HEK293 (cell line): Measurements from ENCODE around the gene CLASP1.

Source experiments
- CTCF ChIA-PET: fragments of 350-600 bp; formaldehyde crosslinking; extraction: SDS; loops from one replicate; lab custom pipeline; 2021; ENCODE audit warnings: antibody characterized with exemption; lab: Yijun Ruan, JAX
- POLR2A ChIA-PET: fragments of 300-600 bp; formaldehyde crosslinking; extraction: SDS; loops from one replicate; lab custom pipeline; 2020; ENCODE audit warnings: antibody characterized with exemption, inconsistent platforms; lab: Yijun Ruan, JAX
- H3K27ac ChIP-seq: fragments of 200-500 bp; sonication (Bioruptor generic); 2 replicates; pipeline ENCODE4 v1.5.1; 2014; ENCODE audit warnings: low read depth, low read length, control low read depth, inconsistent platforms; ENCODE audit errors: extremely low read depth
- H3K36me3 ChIP-seq, 2 experiments: fragments of 200-500 bp in 1 of 2; sonication (Bioruptor generic) in 1 of 2; 1 replicate in 1 of 2; 2 replicates in 1 of 2; pipeline ENCODE4 v1.5.1; 2014 to 2017; ENCODE audit warnings: inconsistent platforms in 2 of 2, low read length in 2 of 2; ENCODE audit not compliant: control insufficient read depth in 2 of 2, insufficient read depth in 1 of 2
- H3K4me1 ChIP-seq: fragments of 200-500 bp; sonication (Bioruptor generic); 2 replicates; pipeline ENCODE4 v1.5.1; 2014; ENCODE audit warnings: mild to moderate bottlenecking, low read length, inconsistent platforms; ENCODE audit not compliant: control insufficient read depth, insufficient read depth
- H3K4me3 ChIP-seq: 2 replicates; pipeline ENCODE4 v1.5.1; 2011; ENCODE audit warnings: low read depth, mild to moderate bottlenecking, control low read depth, low read length, moderate library complexity
- H3K9me3 ChIP-seq: fragments of 200-500 bp; sonication (Bioruptor generic); 2 replicates; pipeline ENCODE4 v1.5.1; 2014; ENCODE audit warnings: low read depth, low read length, inconsistent platforms; ENCODE audit not compliant: control insufficient read depth, insufficient read depth
- GLI4 ChIP-seq: fragments of 450-650 bp; formaldehyde crosslinking; IDR thresholded peaks from 2 replicates; pipeline ENCODE4 v1.5.1; 2016; ENCODE audit warnings: missing biosample characterization, missing genetic modification characterization
- PRDM1 ChIP-seq: fragments of 450-650 bp; formaldehyde crosslinking; IDR thresholded peaks from 2 replicates; pipeline ENCODE4; 2016; ENCODE audit warnings: missing biosample characterization, missing genetic modification characterization
- ZEB2 ChIP-seq: fragments of 450-650 bp; formaldehyde crosslinking; IDR thresholded peaks from 2 replicates; pipeline ENCODE4 v1.5.1; 2016; ENCODE audit warnings: missing biosample characterization, missing genetic modification characterization
- ZNF132 ChIP-seq: fragments of 450-650 bp; formaldehyde crosslinking; IDR thresholded peaks from 2 replicates; pipeline ENCODE4 v1.5.1; 2017; ENCODE audit warnings: missing biosample characterization, missing genetic modification characterization, borderline replicate concordance
- ZNF157 ChIP-seq: fragments of 450-650 bp; formaldehyde crosslinking; IDR thresholded peaks from 2 replicates; pipeline ENCODE4 v1.5.1; 2016; ENCODE audit warnings: missing biosample characterization, missing genetic modification characterization
- ZNF174 ChIP-seq: fragments of 450-650 bp; formaldehyde crosslinking; IDR thresholded peaks from 2 replicates; pipeline ENCODE4 v1.5.0; 2017; ENCODE audit warnings: missing biosample characterization, mild to moderate bottlenecking, missing genetic modification characterization
- ZNF248 ChIP-seq: fragments of 450-650 bp; formaldehyde crosslinking; IDR thresholded peaks from 2 replicates; pipeline ENCODE4 v1.5.1; 2017; ENCODE audit warnings: missing biosample characterization, missing genetic modification characterization
- ZNF426 ChIP-seq: fragments of 450-650 bp; formaldehyde crosslinking; IDR thresholded peaks from 2 replicates; pipeline ENCODE4 v1.5.1; 2017; ENCODE audit warnings: missing biosample characterization, missing genetic modification characterization, mild to moderate bottlenecking, inconsistent platforms, moderate library complexity
- ZNF48 ChIP-seq: fragments of 450-650 bp; formaldehyde crosslinking; IDR thresholded peaks from 2 replicates; pipeline ENCODE4 v1.5.1; 2016; ENCODE audit warnings: missing biosample characterization, missing genetic modification characterization
- ZNF510 ChIP-seq: fragments of 450-650 bp; formaldehyde crosslinking; IDR thresholded peaks from 2 replicates; pipeline ENCODE4 v1.5.1; 2018; ENCODE audit warnings: mild to moderate bottlenecking, missing genetic modification characterization, missing biosample characterization; ENCODE audit not compliant: insufficient replicate concordance
- ZNF521 ChIP-seq: fragments of 450-650 bp; formaldehyde crosslinking; IDR thresholded peaks from 2 replicates; pipeline ENCODE4 v1.5.1; 2017; ENCODE audit warnings: missing biosample characterization, mild to moderate bottlenecking, missing genetic modification characterization
- ZNF629 ChIP-seq: fragments of 450-650 bp; formaldehyde crosslinking; IDR thresholded peaks from 2 replicates; pipeline ENCODE4 v1.5.1; 2017; ENCODE audit warnings: missing biosample characterization, missing genetic modification characterization
- ZNF785 ChIP-seq: fragments of 450-650 bp; formaldehyde crosslinking; IDR thresholded peaks from 2 replicates; pipeline ENCODE4 v1.5.1; 2016; ENCODE audit warnings: missing biosample characterization, missing genetic modification characterization
- ZNF830 ChIP-seq: fragments of 450-650 bp; IDR thresholded peaks from 2 replicates; pipeline ENCODE4 v1.5.0; 2018; ENCODE audit warnings: missing biosample characterization, missing genetic modification characterization, low read depth, mild to moderate bottlenecking, moderate library complexity
- ZNF843 ChIP-seq: fragments of 450-650 bp; formaldehyde crosslinking; IDR thresholded peaks from 2 replicates; pipeline ENCODE4 v1.5.1; 2016; ENCODE audit warnings: missing biosample characterization, missing genetic modification characterization
- ZXDB ChIP-seq: fragments of 450-650 bp; formaldehyde crosslinking; IDR thresholded peaks from 2 replicates; pipeline ENCODE4 v1.5.1; 2016; ENCODE audit warnings: missing biosample characterization, missing genetic modification characterization
- TF ChIP-seq, protein P1 (sequence below): fragments of 450-650 bp; formaldehyde crosslinking; IDR thresholded peaks from 2 replicates; pipeline ENCODE4 v1.5.1; 2017; ENCODE audit warnings: missing biosample characterization, missing genetic modification characterization
- TF ChIP-seq, protein P2 (sequence below): fragments of 450-650 bp; formaldehyde crosslinking; IDR thresholded peaks from 2 replicates; pipeline ENCODE4 v1.5.1; 2016; ENCODE audit warnings: missing biosample characterization, missing genetic modification characterization
- TF ChIP-seq, protein P3 (sequence below): fragments of 450-650 bp; formaldehyde crosslinking; IDR thresholded peaks from 2 replicates; pipeline ENCODE4 v1.5.1; 2016; ENCODE audit warnings: missing biosample characterization, missing genetic modification characterization
- TF ChIP-seq, protein P4 (sequence below): fragments of 450-650 bp; formaldehyde crosslinking; optimal IDR thresholded peaks from 2 replicates; pipeline ENCODE3; 2016; ENCODE audit warnings: missing biosample characterization, mild to moderate bottlenecking, missing genetic modification characterization
- TF ChIP-seq, protein P5 (sequence below): fragments of 450-650 bp; formaldehyde crosslinking; IDR thresholded peaks from 2 replicates; pipeline ENCODE4 v1.5.1; 2016; ENCODE audit warnings: missing biosample characterization, missing genetic modification characterization
- TF ChIP-seq, protein P6 (sequence below): fragments of 450-650 bp; formaldehyde crosslinking; IDR thresholded peaks from 2 replicates; pipeline ENCODE4 v1.5.1; 2016; ENCODE audit warnings: missing biosample characterization, missing genetic modification characterization
- TF ChIP-seq, protein P7 (sequence below): fragments of 450-650 bp; formaldehyde crosslinking; IDR thresholded peaks from 2 replicates; pipeline ENCODE4 v1.5.1; 2017; ENCODE audit warnings: missing biosample characterization, missing genetic modification characterization

Gene CLASP1

DNA sequence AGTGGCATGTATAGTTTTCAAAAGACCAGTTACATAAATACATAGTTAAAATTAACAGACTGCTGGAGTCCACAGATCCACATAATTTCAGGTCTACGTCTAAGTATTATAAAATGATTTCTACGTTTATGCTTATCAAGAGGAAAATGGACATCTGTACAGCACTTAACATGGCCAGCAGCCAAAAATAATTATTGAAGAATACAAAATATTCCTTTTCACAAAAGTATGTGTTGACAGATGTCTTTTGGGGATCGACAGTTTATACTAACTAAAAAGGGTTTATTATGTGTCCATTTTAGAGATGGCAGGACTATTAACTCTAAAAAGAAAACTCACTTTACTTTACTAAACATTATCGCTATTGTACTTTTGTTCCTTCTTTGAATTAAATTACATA is 231.4 kb downstream of the CLASP1 start (continued):
- TF ChIP-seq, protein P1, sequence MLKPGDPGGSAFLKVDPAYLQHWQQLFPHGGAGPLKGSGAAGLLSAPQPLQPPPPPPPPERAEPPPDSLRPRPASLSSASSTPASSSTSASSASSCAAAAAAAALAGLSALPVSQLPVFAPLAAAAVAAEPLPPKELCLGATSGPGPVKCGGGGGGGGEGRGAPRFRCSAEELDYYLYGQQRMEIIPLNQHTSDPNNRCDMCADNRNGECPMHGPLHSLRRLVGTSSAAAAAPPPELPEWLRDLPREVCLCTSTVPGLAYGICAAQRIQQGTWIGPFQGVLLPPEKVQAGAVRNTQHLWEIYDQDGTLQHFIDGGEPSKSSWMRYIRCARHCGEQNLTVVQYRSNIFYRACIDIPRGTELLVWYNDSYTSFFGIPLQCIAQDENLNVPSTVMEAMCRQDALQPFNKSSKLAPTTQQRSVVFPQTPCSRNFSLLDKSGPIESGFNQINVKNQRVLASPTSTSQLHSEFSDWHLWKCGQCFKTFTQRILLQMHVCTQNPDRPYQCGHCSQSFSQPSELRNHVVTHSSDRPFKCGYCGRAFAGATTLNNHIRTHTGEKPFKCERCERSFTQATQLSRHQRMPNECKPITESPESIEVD, result no peak
- TF ChIP-seq ZNF629 (tag by site-specific recombination), result no peak
- TF ChIP-seq ZNF48, result no peak
- TF ChIP-seq ZNF510 (tag by site-specific recombination), result no peak
- no peak for TF ChIP-seq ZNF843 (tag by site-specific recombination)
- no peak for TF ChIP-seq ZNF521 (tag by site-specific recombination)
- no peak for TF ChIP-seq GLI4
- no peak for TF ChIP-seq ZEB2 (tag by site-specific recombination)

DNA sequence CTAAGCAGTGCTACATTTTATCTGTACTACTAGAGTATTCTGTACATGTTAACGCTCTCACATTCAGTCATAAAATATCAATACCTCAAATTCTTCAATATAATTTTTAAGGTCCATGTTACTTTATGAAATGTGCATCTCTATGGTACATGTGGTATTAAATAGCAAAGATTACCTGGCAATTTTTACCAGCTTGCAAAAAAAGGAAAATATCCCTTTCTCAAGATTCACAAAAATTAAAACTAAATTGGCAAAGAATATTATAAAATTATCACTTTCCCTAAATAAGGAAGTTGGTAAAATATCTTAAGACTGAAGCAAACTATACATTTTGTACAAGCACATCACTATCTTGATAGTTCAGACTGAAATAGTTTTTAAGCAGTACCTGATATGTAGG is 233.5 kb downstream of the CLASP1 start:
- Histone ChIP-seq H3K9me3 (no peaks in the 10 kb centered on the region), H3K4me3 (no peak overlapping the region), H3K27ac (no peak overlapping the region), H3K36me3 (peaks cover 0 to 32% of the 10 kb centered on the region in 2 experiments; a peak in 2 of 3 replicates), H3K4me1 (no peaks in the 10 kb centered on the region)
- POLR2A ChIA-PET, result no interaction called here
- no peak for TF ChIP-seq ZXDB (tag by site-specific recombination)
- TF ChIP-seq ZNF830 (tag by site-specific recombination), result no peak
- no peak for TF ChIP-seq ZNF132 (tag by site-specific recombination)
- TF ChIP-seq, protein P2, sequence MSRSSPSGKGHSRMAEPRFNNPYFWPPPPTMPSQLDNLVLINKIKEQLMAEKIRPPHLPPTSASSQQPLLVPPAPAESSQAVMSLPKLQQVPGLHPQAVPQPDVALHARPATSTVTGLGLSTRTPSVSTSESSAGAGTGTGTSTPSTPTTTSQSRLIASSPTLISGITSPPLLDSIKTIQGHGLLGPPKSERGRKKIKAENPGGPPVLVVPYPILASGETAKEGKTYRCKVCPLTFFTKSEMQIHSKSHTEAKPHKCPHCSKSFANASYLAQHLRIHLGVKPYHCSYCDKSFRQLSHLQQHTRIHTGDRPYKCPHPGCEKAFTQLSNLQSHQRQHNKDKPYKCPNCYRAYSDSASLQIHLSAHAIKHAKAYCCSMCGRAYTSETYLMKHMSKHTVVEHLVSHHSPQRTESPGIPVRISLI (tag by site-specific recombination), result no peak
- TF ChIP-seq, protein P3, sequence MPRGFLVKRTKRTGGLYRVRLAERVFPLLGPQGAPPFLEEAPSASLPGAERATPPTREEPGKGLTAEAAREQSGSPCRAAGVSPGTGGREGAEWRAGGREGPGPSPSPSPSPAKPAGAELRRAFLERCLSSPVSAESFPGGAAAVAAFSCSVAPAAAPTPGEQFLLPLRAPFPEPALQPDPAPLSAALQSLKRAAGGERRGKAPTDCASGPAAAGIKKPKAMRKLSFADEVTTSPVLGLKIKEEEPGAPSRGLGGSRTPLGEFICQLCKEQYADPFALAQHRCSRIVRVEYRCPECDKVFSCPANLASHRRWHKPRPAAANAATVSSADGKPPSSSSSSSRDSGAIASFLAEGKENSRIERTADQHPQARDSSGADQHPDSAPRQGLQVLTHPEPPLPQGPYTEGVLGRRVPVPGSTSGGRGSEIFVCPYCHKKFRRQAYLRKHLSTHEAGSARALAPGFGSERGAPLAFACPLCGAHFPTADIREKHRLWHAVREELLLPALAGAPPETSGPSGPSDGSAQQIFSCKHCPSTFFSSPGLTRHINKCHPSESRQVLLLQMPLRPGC (tag by site-specific recombination), result no peak
- CTCF ChIA-PET, result no interaction called here

DNA sequence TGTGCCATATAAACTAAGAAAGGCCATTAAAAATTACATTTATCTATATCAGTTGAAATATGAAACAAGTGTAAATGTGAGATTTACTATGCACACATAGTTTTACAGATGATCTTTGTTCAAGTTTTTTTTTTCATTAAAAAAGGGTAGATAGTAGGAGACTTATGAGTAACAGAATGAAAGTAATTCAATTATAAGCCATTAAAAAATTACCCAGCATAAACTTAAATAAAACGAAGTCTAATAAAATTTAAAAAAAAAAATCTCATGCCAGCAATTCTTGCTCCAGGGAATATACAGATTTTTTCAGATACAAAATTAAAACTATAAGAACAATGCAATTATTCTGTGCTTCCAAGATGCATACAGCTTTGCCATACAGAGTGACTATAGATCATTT is 236.9 kb downstream of the CLASP1 start:
- no peaks in the 10 kb centered on the region for H3K9me3 ChIP-seq
- H3K4me1 ChIP-seq, result no peaks in the 10 kb centered on the region
- H3K36me3 ChIP-seq, result peaks cover 0 to 27% of the 10 kb centered on the region in 2 experiments; a peak in 2 of 3 replicates
- no peak overlapping the region for H3K4me3 ChIP-seq
- CTCF ChIA-PET, result interaction anchor here (0.5 to 2.9 kb wide), 3 partner anchors 10 to 381 kb away, joined by 3 to 25 read pairs (median 3); no protein-coding TSS in a partner anchor
- POLR2A ChIA-PET, result no interaction called here
- H3K27ac ChIP-seq, result no peak overlapping the region
- TF ChIP-seq, protein P4, sequence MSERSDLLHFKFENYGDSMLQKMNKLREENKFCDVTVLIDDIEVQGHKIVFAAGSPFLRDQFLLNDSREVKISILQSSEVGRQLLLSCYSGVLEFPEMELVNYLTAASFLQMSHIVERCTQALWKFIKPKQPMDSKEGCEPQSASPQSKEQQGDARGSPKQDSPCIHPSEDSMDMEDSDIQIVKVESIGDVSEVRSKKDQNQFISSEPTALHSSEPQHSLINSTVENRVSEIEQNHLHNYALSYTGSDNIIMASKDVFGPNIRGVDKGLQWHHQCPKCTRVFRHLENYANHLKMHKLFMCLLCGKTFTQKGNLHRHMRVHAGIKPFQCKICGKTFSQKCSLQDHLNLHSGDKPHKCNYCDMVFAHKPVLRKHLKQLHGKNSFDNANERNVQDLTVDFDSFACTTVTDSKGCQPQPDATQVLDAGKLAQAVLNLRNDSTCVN (tag by site-specific recombination), result no peak
- TF ChIP-seq ZNF157, result no peak
- TF ChIP-seq ZNF785 (tag by site-specific recombination), result no peak
- TF ChIP-seq, protein P5, sequence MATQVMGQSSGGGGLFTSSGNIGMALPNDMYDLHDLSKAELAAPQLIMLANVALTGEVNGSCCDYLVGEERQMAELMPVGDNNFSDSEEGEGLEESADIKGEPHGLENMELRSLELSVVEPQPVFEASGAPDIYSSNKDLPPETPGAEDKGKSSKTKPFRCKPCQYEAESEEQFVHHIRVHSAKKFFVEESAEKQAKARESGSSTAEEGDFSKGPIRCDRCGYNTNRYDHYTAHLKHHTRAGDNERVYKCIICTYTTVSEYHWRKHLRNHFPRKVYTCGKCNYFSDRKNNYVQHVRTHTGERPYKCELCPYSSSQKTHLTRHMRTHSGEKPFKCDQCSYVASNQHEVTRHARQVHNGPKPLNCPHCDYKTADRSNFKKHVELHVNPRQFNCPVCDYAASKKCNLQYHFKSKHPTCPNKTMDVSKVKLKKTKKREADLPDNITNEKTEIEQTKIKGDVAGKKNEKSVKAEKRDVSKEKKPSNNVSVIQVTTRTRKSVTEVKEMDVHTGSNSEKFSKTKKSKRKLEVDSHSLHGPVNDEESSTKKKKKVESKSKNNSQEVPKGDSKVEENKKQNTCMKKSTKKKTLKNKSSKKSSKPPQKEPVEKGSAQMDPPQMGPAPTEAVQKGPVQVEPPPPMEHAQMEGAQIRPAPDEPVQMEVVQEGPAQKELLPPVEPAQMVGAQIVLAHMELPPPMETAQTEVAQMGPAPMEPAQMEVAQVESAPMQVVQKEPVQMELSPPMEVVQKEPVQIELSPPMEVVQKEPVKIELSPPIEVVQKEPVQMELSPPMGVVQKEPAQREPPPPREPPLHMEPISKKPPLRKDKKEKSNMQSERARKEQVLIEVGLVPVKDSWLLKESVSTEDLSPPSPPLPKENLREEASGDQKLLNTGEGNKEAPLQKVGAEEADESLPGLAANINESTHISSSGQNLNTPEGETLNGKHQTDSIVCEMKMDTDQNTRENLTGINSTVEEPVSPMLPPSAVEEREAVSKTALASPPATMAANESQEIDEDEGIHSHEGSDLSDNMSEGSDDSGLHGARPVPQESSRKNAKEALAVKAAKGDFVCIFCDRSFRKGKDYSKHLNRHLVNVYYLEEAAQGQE (tag by site-specific recombination), result no peak
- no peak for TF ChIP-seq ZNF174
- no peak for TF ChIP-seq PRDM1 (tag by site-specific recombination)
- TF ChIP-seq, protein P6, sequence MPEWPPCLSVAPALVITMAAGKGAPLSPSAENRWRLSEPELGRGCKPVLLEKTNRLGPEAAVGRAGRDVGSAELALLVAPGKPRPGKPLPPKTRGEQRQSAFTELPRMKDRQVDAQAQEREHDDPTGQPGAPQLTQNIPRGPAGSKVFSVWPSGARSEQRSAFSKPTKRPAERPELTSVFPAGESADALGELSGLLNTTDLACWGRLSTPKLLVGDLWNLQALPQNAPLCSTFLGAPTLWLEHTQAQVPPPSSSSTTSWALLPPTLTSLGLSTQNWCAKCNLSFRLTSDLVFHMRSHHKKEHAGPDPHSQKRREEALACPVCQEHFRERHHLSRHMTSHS, result no peak
- TF ChIP-seq ZNF248 (tag by site-specific recombination), result no peak
- no peak for TF ChIP-seq ZNF426 (tag by site-specific recombination)
- TF ChIP-seq, protein P7, sequence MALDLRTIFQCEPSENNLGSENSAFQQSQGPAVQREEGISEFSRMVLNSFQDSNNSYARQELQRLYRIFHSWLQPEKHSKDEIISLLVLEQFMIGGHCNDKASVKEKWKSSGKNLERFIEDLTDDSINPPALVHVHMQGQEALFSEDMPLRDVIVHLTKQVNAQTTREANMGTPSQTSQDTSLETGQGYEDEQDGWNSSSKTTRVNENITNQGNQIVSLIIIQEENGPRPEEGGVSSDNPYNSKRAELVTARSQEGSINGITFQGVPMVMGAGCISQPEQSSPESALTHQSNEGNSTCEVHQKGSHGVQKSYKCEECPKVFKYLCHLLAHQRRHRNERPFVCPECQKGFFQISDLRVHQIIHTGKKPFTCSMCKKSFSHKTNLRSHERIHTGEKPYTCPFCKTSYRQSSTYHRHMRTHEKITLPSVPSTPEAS, result no peak
